Spinal cord (tissue), 10 donors: ENCODE data around the gene GRHPR. TPM values are rescaled to one million over a fixed set of nuclear protein-coding genes. Genes with fewer than 3 reads are reported as not detected.
A peak's percentile ranks its signal among the peaks of the same experiment; 100 is the strongest.

Experiments used
- DNase-seq, 6 donors: peaks; one replicate each; pipeline versions ENCODE4 v3.0.0 to v3.0.0-alpha.2; 2013 to 2015; ENCODE audit warnings: low spot score in 6 of 6, low read depth in 4 of 6
- H3K27ac ChIP-seq: one replicate; pipeline ENCODE4 v1.5.1; 2013; ENCODE audit warnings: low read depth, low read length, control low read depth
- H3K27me3 ChIP-seq: one replicate; pipeline ENCODE4 v1.6.1; 2013; ENCODE audit warnings: low read length; ENCODE audit not compliant: control insufficient read depth, insufficient read depth
- H3K36me3 ChIP-seq: one replicate; pipeline ENCODE4 v1.6.1; 2013; ENCODE audit warnings: low read length; ENCODE audit not compliant: control insufficient read depth, insufficient read depth
- H3K4me1 ChIP-seq: one replicate; pipeline ENCODE4 v1.6.1; 2013; ENCODE audit warnings: low read length; ENCODE audit not compliant: control insufficient read depth, insufficient read depth
- H3K4me3 ChIP-seq: one replicate; pipeline ENCODE4 v1.5.1; 2013; ENCODE audit warnings: low read depth, low read length, control low read depth
- H3K9me3 ChIP-seq: one replicate; pipeline ENCODE4 v1.6.1; 2013; ENCODE audit warnings: low read length; ENCODE audit not compliant: control insufficient read depth, insufficient read depth
- WGBS: methylation state at CpG from one replicate; pipeline ENCODE4 v1.1.5; 2013; ENCODE audit warnings: missing lambda C conversion rate; ENCODE audit not compliant: insufficient coverage; 5-methylcytosine and 5-hydroxymethylcytosine counted together
- polyA plus RNA-seq, 2 donors: library from polyadenylated mRNA; unstranded; fragments of 120-200 nt; gene quantifications; one replicate each; pipeline ENCODE4 v1.2.1, GENCODE V29; 2013; ENCODE audit not compliant: insufficient read length in 2 of 2
- total RNA-seq, 2 donors: library from RNA; depleted of rRNA in 1 of 2; stranded (reverse); fragments of 120-200 nt in 1 of 2; fragments of >200 nt in 1 of 2; gene quantifications; one replicate each; pipeline versions ENCODE4 v1.2.3 to v1.2.4, GENCODE V29; 2013 to 2014
- donor health status: healthy.

The GRHPR gene
- total and polyA plus RNA-seq, 4 donors, result 68.6 to 157 (median 136) TPM

GRCh38 chr9:37408933-37409710 is 13.4 kb upstream of the GRHPR start:
- 89% methylated on average over 20 of the region's 22 CpGs for WGBS
- H3K4me1 ChIP-seq, result peaks cover 6% of the 10 kb centered on the region
- H3K36me3 ChIP-seq, result no peaks in the 10 kb centered on the region

DNA sequence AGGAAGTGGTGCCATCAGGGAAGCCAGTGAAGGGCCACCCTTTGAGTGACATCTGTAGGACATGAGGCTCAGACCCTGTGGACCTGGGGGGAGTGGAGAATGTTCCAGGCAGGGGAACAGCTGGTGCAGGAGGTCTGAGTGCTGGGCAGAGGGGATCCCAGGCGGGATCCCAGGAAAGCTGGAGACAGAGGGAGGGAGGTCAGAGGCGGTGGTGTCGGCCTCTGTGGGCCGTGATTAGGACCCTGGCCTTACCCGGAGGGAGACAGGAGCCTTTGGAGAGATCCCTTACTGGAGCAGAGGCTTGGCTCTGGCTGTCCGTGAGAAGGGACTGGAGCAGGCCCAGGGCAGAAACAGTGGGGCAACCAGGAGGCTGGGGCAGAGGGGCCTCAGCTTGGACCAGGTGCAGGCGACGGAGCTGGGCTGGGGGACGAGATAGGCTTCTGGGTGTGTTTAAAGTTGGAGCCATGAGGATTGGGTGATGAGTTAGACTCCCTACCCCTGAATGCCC is 12.1 kb upstream of the GRHPR start:
- Histone ChIP-seq H3K27me3 (no peaks in the 10 kb centered on the region), H3K27ac (no peak overlapping the region), H3K4me3 (no peak overlapping the region), H3K36me3 (no peaks in the 10 kb centered on the region), H3K9me3 (no peaks in the 10 kb centered on the region), H3K4me1 (peaks cover 12% of the 10 kb centered on the region)
- DNase-seq, result no peak
- 89% methylated on average over 6 of the region's 9 CpGs for WGBS

More at GRCh38 chr9:37408933-37409710, 13.4 kb upstream of the GRHPR start:
- Histone ChIP-seq H3K27ac (no peak overlapping the region), H3K4me3 (no peak overlapping the region), H3K9me3 (no peaks in the 10 kb centered on the region), H3K27me3 (no peaks in the 10 kb centered on the region)
- no peak for DNase-seq

- Histone ChIP-seq H3K36me3 (no peaks in the 10 kb centered on the region), H3K4me1 (peaks cover 13% of the 10 kb centered on the region), H3K4me3 (no peak overlapping the region), H3K27ac (no peak overlapping the region), H3K27me3 (no peaks in the 10 kb centered on the region), H3K9me3 (no peaks in the 10 kb centered on the region)
- WGBS, result 80% methylated on average over 8 of the region's 13 CpGs
- DNase-seq, result no peak
These were observed 11.3 kb upstream of the GRHPR start for GRCh38 chr9:37410969-37411785.

DNA sequence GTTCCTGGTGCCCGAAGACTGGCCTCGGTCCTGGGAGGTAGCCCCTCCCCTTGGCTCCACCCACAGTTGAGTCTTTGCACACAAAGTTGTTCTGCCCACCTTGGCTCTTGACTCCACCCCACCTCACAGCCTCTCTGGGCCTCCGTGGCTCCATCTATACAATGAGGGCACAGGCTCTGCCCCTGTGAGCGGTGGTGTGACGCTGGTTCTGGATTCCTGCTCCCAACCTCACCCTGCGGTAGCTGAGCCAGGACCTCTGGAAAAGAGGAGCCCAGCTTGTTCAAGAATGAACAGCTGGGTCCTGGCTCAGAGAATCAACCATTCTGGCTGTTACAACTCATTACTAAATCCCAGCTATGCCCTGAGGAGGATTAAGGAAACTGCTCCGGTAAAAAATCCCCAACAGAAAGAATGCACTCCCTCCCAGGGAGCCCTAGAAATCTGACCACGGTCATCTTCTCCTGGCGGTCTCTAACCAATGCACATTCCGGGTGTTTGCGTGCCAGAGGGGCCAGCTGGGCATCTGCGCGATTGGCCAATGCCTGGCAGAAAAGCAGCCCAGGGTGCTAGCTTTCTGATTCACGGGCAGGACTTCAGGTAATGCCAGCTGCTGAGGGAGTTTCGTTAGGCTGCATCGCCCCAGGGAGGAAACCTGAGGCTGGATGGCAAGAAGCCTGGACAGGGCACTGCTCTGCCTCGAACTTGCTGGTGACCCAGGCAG is 9.9 kb upstream of the GRHPR start:
- no peaks in the 10 kb centered on the region for H3K36me3 ChIP-seq
- peaks cover 13% of the 10 kb centered on the region for H3K4me1 ChIP-seq
- no peaks in the 10 kb centered on the region for H3K27me3 ChIP-seq
- no peak overlapping the region for H3K27ac ChIP-seq
- WGBS, result 73% methylated on average over 16 of the region's 17 CpGs
- H3K4me3 ChIP-seq, result no peak overlapping the region
- no peaks in the 10 kb centered on the region for H3K9me3 ChIP-seq
- DNase-seq, result peak in 1 of 6 donors; percentile 20

GRCh38 chr9:37413311-37413710 is 9.2 kb upstream of the GRHPR start:
- H3K9me3 ChIP-seq, result no peaks in the 10 kb centered on the region
- WGBS, result 96% methylated on average over 2 of the region's 4 CpGs

GRCh38 chr9:37414503-37414943 is 8.0 kb upstream of the GRHPR start:
- H3K4me3 ChIP-seq, result no peak overlapping the region
- no peaks in the 10 kb centered on the region for H3K9me3 ChIP-seq
- no peak for DNase-seq
- H3K4me1 ChIP-seq, result peaks cover 13% of the 10 kb centered on the region
- 82% methylated on average over 10 of the region's 10 CpGs for WGBS
- no peaks in the 10 kb centered on the region for H3K36me3 ChIP-seq
- H3K27ac ChIP-seq, result no peak overlapping the region
- no peaks in the 10 kb centered on the region for H3K27me3 ChIP-seq

More at GRCh38 chr9:37413311-37413710, 9.2 kb upstream of the GRHPR start:
- H3K36me3 ChIP-seq, result no peaks in the 10 kb centered on the region
- DNase-seq, result no peak
- H3K27me3 ChIP-seq, result no peaks in the 10 kb centered on the region
- H3K4me1 ChIP-seq, result peaks cover 13% of the 10 kb centered on the region
- no peak overlapping the region for H3K27ac ChIP-seq
- no peak overlapping the region for H3K4me3 ChIP-seq

- no peaks in the 10 kb centered on the region for H3K27me3 ChIP-seq
- peak overlapping the region; percentile 22 for H3K27ac ChIP-seq
- H3K4me3 ChIP-seq, result no peak overlapping the region
- H3K4me1 ChIP-seq, result peaks cover 13% of the 10 kb centered on the region
- peak; percentile 40 to 89 (median 58) for DNase-seq
- H3K9me3 ChIP-seq, result no peaks in the 10 kb centered on the region
- H3K36me3 ChIP-seq, result no peaks in the 10 kb centered on the region
- WGBS, result 27% methylated on average over 17 of the region's 22 CpGs
These were observed 7.3 kb upstream of the GRHPR start for GRCh38 chr9:37415011-37415719.

DNA sequence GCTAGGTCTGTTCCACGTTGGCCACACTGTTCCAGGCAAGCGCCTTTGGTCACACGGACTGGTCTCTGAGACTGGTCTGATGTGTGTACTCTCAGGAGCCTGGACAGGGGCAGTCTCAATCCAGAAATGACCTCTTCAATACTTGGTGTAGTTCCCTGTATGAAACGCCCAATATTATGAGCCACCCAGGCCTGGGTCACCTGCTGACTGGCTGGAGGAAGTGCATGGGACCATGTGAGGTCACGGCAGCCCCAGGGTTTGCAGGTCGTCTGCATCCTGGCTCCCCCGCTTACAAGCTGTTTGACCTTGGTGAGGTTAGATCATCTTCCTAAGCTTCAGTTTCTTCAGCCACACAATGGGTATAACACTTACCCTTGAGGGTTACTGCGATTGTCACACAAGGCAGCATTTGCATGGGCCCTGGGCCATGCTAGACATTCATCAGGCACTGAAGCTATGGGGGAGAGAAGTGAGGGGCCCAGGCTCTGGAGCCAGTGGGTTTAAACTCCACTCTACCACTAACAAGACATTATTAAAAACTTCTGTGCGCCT is 5.2 kb upstream of the GRHPR start:
- no peak for DNase-seq
- H3K27ac ChIP-seq, result no peak overlapping the region
- WGBS, result 95% methylated on average over 6 of the region's 9 CpGs

More for the DNA sequence above, 5.2 kb upstream of the GRHPR start:
- H3K27me3 ChIP-seq, result no peaks in the 10 kb centered on the region
- no peaks in the 10 kb centered on the region for H3K36me3 ChIP-seq
- peaks cover 18% of the 10 kb centered on the region for H3K4me1 ChIP-seq
- no peaks in the 10 kb centered on the region for H3K9me3 ChIP-seq
- no peak overlapping the region for H3K4me3 ChIP-seq
